Fibroblast of lung (primary cell): Measurements from ENCODE around the gene PRLR. TPM values are rescaled to one million over a fixed set of nuclear protein-coding genes. Genes with fewer than 3 reads are reported as not detected.

Source experiments
- DNase-seq, 2 donors: peaks; one replicate each; pipeline versions ENCODE4 v3.0.0 to v3.0.0-alpha.2; 2010; ENCODE audit warnings: low read depth in 2 of 2
- H2AFZ ChIP-seq: 2 replicates; pipeline ENCODE4 v1.5.1; 2012; ENCODE audit warnings: low read length, control low read depth, inconsistent platforms
- H3K27ac ChIP-seq: 2 replicates; pipeline ENCODE4 v1.5.1; 2011; ENCODE audit warnings: low read length, control low read depth; ENCODE audit not compliant: insufficient read depth
- H3K27me3 ChIP-seq: 2 replicates; pipeline ENCODE4 v1.5.1; 2011; ENCODE audit warnings: mild to moderate bottlenecking, low read length; ENCODE audit not compliant: control insufficient read depth, insufficient read depth
- H3K36me3 ChIP-seq: 2 replicates; pipeline ENCODE4 v1.5.1; 2011; ENCODE audit warnings: low read length; ENCODE audit not compliant: control insufficient read depth, insufficient read depth
- H3K4me1 ChIP-seq: 2 replicates; pipeline ENCODE4 v1.5.1; 2011; ENCODE audit warnings: low read length; ENCODE audit not compliant: control insufficient read depth, insufficient read depth; ENCODE audit errors: extremely low read depth
- H3K4me2 ChIP-seq: 2 replicates; pipeline ENCODE4 v1.5.1; 2011; ENCODE audit warnings: low read length, control low read depth; ENCODE audit not compliant: insufficient read depth; ENCODE audit errors: extremely low read depth
- H3K4me3 ChIP-seq, 4 experiments: fragments of 200-600 bp in 1 of 4; sonication (generic) in 1 of 4; replicated peaks in 1 of 4; 2 replicates each; pipeline ENCODE4 v1.5.1; 2011 to 2016; ENCODE audit warnings: low read length in 4 of 4, low read depth in 3 of 4, mild to moderate bottlenecking in 3 of 4, control low read depth in 2 of 4, inconsistent platforms in 1 of 4, mixed read lengths in 1 of 4; ENCODE audit not compliant: insufficient read depth in 1 of 4; ENCODE audit errors: control extremely low read depth in 1 of 4
- H3K79me2 ChIP-seq: 2 replicates; pipeline ENCODE4 v1.5.1; 2012; ENCODE audit warnings: mild to moderate bottlenecking, low read length, inconsistent platforms; ENCODE audit not compliant: control insufficient read depth, insufficient read depth
- H3K9ac ChIP-seq: 2 replicates; pipeline ENCODE4 v1.5.1; 2011; ENCODE audit warnings: mild to moderate bottlenecking, low read length, control low read depth; ENCODE audit not compliant: insufficient read depth
- H3K9me3 ChIP-seq: 2 replicates; pipeline ENCODE4 v1.5.1; 2012; ENCODE audit warnings: low read depth, low read length; ENCODE audit not compliant: control insufficient read depth, insufficient read depth
- H4K20me1 ChIP-seq: 2 replicates; pipeline ENCODE4 v1.5.1; 2011; ENCODE audit warnings: low read length; ENCODE audit not compliant: control insufficient read depth, insufficient read depth; ENCODE audit errors: extremely low read depth
- EZH2 ChIP-seq: IDR thresholded peaks from 2 replicates; pipeline ENCODE4 v1.5.1; 2012; ENCODE audit warnings: low read length, control low read depth, mild to moderate bottlenecking; ENCODE audit errors: missing control alignments
- polyA plus RNA-seq, 2 donors: library from polyadenylated mRNA; depleted of rRNA in 1 of 2; stranded (reverse) in 1 of 2; unstranded in 1 of 2; fragments of >200 nt; gene quantifications; 2 replicates each; pipeline ENCODE4 v1.2.1, GENCODE V29; 2011 to 2012; ENCODE audit warnings: missing spikeins in 1 of 2
- total RNA-seq: library from RNA; depleted of rRNA; stranded (reverse); fragments of >200 nt; gene quantifications from 2 replicates; pipeline ENCODE4 v1.2.1, GENCODE V29; 2014
- TF ChIP-seq, protein P1 (sequence below), 2 donors: IDR thresholded peaks in 1 of 2; conservative IDR thresholded peaks in 1 of 2; 1 replicate in 1 of 2; 2 replicates in 1 of 2; pipeline ENCODE4 v1.5.1; 2011 to 2012; ENCODE audit warnings: low read length in 2 of 2, control low read depth in 1 of 2, inconsistent platforms in 1 of 2, low read depth in 1 of 2, mild to moderate bottlenecking in 1 of 2

Gene PRLR
- total and polyA plus RNA-seq, 2 donors (not counting 1 experiment from before 2014, with no cell fraction given), result 0.33 to 0.41 TPM

DNA sequence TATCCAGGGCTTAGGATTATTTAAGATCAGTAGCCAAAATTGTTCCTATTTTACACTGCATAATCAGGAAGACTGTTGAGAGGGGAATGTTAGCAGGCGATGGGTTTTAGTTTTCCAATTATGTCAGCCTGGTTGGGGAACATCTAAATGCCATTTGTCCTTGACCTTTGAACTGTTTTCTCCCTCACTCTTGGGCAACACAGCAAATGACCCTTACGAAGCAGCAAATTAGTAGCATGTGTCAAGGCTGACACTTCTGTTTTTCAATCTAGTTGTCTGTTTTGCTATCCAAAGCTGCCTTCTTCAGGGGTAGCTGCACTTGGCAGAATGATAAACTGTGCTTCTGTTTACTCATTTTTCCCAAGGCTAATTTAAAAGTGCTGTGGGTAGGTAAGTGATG is 104.5 kb downstream of the PRLR start:
- Histone ChIP-seq H3K4me1 (peaks cover 12% of the 10 kb centered on the region), H3K36me3 (no peaks in the 10 kb centered on the region), H3K27ac (no peak overlapping the region), H3K9me3 (no peaks in the 10 kb centered on the region), H3K4me2 (no peak overlapping the region), H3K79me2 (no peaks in the 10 kb centered on the region), H3K27me3 (no peaks in the 10 kb centered on the region), H3K4me3 (no peak overlapping the region), H4K20me1 (no peaks in the 10 kb centered on the region), H2AFZ (no peak overlapping the region), H3K9ac (no peak overlapping the region)
- DNase-seq, result no peak
- TF ChIP-seq, protein P1, sequence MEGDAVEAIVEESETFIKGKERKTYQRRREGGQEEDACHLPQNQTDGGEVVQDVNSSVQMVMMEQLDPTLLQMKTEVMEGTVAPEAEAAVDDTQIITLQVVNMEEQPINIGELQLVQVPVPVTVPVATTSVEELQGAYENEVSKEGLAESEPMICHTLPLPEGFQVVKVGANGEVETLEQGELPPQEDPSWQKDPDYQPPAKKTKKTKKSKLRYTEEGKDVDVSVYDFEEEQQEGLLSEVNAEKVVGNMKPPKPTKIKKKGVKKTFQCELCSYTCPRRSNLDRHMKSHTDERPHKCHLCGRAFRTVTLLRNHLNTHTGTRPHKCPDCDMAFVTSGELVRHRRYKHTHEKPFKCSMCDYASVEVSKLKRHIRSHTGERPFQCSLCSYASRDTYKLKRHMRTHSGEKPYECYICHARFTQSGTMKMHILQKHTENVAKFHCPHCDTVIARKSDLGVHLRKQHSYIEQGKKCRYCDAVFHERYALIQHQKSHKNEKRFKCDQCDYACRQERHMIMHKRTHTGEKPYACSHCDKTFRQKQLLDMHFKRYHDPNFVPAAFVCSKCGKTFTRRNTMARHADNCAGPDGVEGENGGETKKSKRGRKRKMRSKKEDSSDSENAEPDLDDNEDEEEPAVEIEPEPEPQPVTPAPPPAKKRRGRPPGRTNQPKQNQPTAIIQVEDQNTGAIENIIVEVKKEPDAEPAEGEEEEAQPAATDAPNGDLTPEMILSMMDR (conservative IDR thresholded peaks at IDR 0.05 in 1 of 2, IDR thresholded peaks at IDR 0.05 in 1 of 2; ENCODE audit: low read depth in 1 of 2, low read length in 2 of 2), result no peak
- no peak for TF ChIP-seq EZH2

DNA sequence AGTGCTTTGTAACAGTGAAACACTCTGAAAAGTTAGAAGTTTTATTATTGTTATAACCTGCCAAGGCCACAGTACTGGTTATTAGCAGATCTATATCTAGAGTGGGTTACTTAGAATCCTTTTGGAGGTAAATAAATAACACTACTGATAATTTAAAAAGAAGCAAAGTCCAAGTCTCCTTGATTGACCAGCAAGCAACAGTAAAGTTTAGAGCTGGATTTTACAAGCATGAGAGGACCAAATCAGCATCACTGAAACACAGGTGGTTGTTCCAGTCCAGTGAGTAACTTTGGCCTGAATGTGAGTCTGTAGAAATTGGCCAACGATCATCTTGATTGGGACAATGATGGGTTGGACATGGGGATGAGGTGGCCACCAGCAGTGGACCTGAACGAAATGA is 105.4 kb downstream of the PRLR start:
- no peaks in the 10 kb centered on the region for H3K36me3 ChIP-seq
- no peak for DNase-seq
- no peak for TF ChIP-seq EZH2
- TF ChIP-seq, protein P1 (conservative IDR thresholded peaks at IDR 0.05 in 1 of 2, IDR thresholded peaks at IDR 0.05 in 1 of 2; ENCODE audit: low read depth in 1 of 2, low read length in 2 of 2), result no peak
- no peak overlapping the region for H3K9ac ChIP-seq
- H3K79me2 ChIP-seq, result no peaks in the 10 kb centered on the region
- no peak overlapping the region for H3K4me2 ChIP-seq
- H3K27me3 ChIP-seq, result no peaks in the 10 kb centered on the region
- no peaks in the 10 kb centered on the region for H4K20me1 ChIP-seq
- no peaks in the 10 kb centered on the region for H3K9me3 ChIP-seq
- no peak overlapping the region for H3K27ac ChIP-seq
- H3K4me3 ChIP-seq, result no peak overlapping the region
- H2AFZ ChIP-seq, result no peak overlapping the region
- H3K4me1 ChIP-seq, result peaks cover 8% of the 10 kb centered on the region

DNA sequence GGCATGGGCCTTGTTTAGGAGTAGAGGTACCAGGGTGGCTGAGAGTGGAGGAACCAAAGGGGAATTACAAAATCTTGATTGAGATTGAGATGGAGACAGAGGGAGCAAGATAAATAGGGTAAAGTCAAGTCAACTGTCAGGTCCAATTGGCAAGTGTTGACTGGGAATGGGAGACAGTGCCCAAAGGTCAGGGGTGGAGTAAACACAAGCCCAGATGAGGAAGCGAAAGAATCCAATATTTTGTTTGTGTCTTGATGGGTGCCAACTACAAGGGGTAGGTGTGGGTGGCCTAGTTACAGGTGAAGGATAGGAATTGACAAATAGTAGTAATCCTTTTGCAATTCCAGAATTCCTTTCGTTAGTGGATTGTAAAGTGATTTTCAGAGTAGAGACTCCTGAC is 107.5 kb downstream of the PRLR start:
- Histone ChIP-seq H3K27me3 (no peaks in the 10 kb centered on the region), H3K4me3 (no peak overlapping the region), H3K4me2 (no peak overlapping the region), H3K4me1 (peaks cover under 1% of the 10 kb centered on the region), H3K36me3 (no peaks in the 10 kb centered on the region), H4K20me1 (no peaks in the 10 kb centered on the region), H2AFZ (no peak overlapping the region), H3K9ac (no peak overlapping the region), H3K79me2 (no peaks in the 10 kb centered on the region), H3K9me3 (no peaks in the 10 kb centered on the region), H3K27ac (no peak overlapping the region)
- no peak for DNase-seq
- TF ChIP-seq, protein P1 (conservative IDR thresholded peaks at IDR 0.05 in 1 of 2, IDR thresholded peaks at IDR 0.05 in 1 of 2; ENCODE audit: low read depth in 1 of 2, low read length in 2 of 2), result no peak
- no peak for TF ChIP-seq EZH2
